Osteoblast (primary cell): ENCODE measurements around the gene HOXB5. TPM values are rescaled to one million over a fixed set of nuclear protein-coding genes. Genes with fewer than 3 reads are reported as not detected.

Experiments
- DNase-seq: peaks from one replicate; pipeline ENCODE4 v3.0.0; 2011; ENCODE audit warnings: low spot score, mixed read lengths; ENCODE audit not compliant: insufficient read length; ENCODE audit errors: missing footprints
- H2AFZ ChIP-seq: 2 replicates; pipeline ENCODE4 v1.6.0; 2011; ENCODE audit warnings: mild to moderate bottlenecking, low read length
- H3K27ac ChIP-seq: 2 replicates; pipeline ENCODE4 v1.5.1; 2011; ENCODE audit warnings: mild to moderate bottlenecking, low read depth, low read length, moderate library complexity
- H3K27me3 ChIP-seq: 2 replicates; pipeline ENCODE4 v1.6.0; 2012; ENCODE audit warnings: mild to moderate bottlenecking, control low read depth, inconsistent platforms, low read length, moderate library complexity; ENCODE audit not compliant: insufficient read depth
- H3K36me3 ChIP-seq: 2 replicates; pipeline ENCODE4 v1.5.1; 2011; ENCODE audit warnings: mild to moderate bottlenecking, low read length, control low read depth, moderate library complexity; ENCODE audit not compliant: insufficient read depth
- H3K4me1 ChIP-seq: 2 replicates; pipeline ENCODE4 v1.5.1; 2011; ENCODE audit warnings: mild to moderate bottlenecking, low read length, control low read depth, moderate library complexity; ENCODE audit not compliant: insufficient read depth
- H3K4me2 ChIP-seq: 2 replicates; pipeline ENCODE4 v1.6.0; 2011; ENCODE audit warnings: mild to moderate bottlenecking, low read length; ENCODE audit not compliant: insufficient read depth
- H3K4me3 ChIP-seq: fragments of 200-600 bp; sonication (generic); 3 replicates; pipeline ENCODE4 v1.5.1; 2012; ENCODE audit warnings: mild to moderate bottlenecking, low read length, inconsistent platforms; ENCODE audit not compliant: insufficient read depth
- H3K79me2 ChIP-seq: 2 replicates; pipeline ENCODE4 v1.6.0; 2012; ENCODE audit warnings: mild to moderate bottlenecking, low read length, control low read depth, inconsistent platforms; ENCODE audit not compliant: insufficient read depth
- H3K9me3 ChIP-seq: 2 replicates; pipeline ENCODE4 v1.5.1; 2011; ENCODE audit warnings: low read depth, low read length, control low read depth
- H4K20me1 ChIP-seq: 2 replicates; pipeline ENCODE4 v1.6.0; 2012; ENCODE audit warnings: mild to moderate bottlenecking, low read length, control low read depth; ENCODE audit not compliant: insufficient read depth
- CTCF ChIP-seq: IDR thresholded peaks from 2 replicates; pipeline ENCODE4 v1.5.1; 2011; ENCODE audit warnings: mild to moderate bottlenecking, low read depth, low read length, moderate library complexity; ENCODE audit errors: extremely low read depth
- total RNA-seq: library from RNA; depleted of rRNA; stranded (reverse); fragments of >200 nt; gene quantifications from 2 replicates; pipeline ENCODE4 v1.2.3, GENCODE V29; 2012

Gene HOXB5
- total RNA-seq, 1 donor = not detected

DNA sequence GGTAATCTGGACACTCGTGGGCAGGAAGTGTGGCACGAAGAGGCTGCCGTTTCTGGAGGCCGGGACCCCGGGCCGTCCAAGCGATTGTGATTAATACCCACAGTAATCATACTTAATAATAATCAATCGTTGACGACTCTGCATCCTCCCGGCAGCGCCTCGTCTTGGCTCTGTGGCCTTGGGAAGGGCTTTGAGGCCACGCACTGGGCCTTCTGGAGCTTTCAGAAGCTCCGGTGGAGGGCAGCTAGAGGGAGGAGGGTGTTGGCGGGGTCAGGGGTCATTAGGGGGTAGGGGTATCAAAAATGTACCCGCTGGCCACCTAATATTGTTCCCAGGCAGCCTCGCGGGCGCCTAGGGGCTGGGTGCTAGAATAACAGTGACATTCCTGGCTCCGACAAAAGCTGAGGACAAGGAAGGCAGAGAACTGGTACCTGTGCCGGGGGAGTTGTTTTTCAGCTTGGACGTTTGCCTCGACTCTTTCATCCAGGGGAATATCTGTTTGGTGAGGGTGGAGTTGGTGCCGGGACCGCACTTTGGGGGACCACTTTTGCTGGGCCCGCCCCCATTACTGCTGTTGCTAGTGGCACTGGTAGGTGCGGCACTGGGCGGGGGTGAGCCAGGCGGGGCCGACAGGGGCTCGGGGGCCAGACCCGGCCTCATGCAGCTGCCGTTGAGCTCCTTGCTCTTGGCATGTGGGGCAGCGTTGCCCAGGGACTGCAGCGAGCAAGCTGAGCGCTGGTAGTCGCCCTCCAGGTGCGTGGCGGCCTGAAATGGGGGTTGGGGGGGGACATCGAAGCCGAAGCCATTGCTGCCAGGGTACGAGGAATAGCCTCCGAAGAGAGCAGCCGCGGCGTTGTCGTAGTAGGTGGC lies 41.7 kb downstream of the HOXB5 start:
- TF ChIP-seq CTCF = no peak
- H3K79me2 ChIP-seq = no peaks in the 10 kb centered on the region
- no peak overlapping the region for H2AFZ ChIP-seq
- no peaks in the 10 kb centered on the region for H4K20me1 ChIP-seq
- no peak overlapping the region for H3K27ac ChIP-seq
- no peak overlapping the region for H3K4me3 ChIP-seq
- peaks cover 83% of the 10 kb centered on the region for H3K27me3 ChIP-seq
- no peaks in the 10 kb centered on the region for H3K9me3 ChIP-seq
- H3K4me2 ChIP-seq = no peak overlapping the region
- DNase-seq = no peak
- no peaks in the 10 kb centered on the region for H3K36me3 ChIP-seq
- H3K4me1 ChIP-seq = no peaks in the 10 kb centered on the region

DNA sequence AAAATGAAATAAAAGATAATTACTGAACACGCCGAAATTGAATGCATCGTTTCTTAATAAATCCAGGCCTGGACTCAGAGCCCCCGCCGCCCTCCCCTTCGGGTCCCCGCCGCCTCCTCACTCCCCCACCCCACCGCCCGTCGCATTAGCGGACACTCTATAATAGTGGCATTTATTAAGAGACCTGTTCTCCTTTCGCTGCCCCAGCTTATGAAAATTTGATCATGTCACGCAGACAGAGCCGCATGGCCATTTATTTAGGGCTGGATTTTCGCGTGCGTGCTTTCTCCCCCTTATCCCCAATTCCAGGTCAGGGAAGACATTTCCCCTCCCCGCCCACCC lies 42.4 kb downstream of the HOXB5 start:
- no peaks in the 10 kb centered on the region for H3K9me3 ChIP-seq
- H3K4me2 ChIP-seq = no peak overlapping the region
- no peaks in the 10 kb centered on the region for H3K79me2 ChIP-seq
- no peak for TF ChIP-seq CTCF
- H4K20me1 ChIP-seq = no peaks in the 10 kb centered on the region
- no peak overlapping the region for H2AFZ ChIP-seq
- no peak for DNase-seq
- peaks cover 84% of the 10 kb centered on the region for H3K27me3 ChIP-seq
- no peaks in the 10 kb centered on the region for H3K36me3 ChIP-seq
- H3K4me1 ChIP-seq = no peaks in the 10 kb centered on the region
- H3K27ac ChIP-seq = no peak overlapping the region
- H3K4me3 ChIP-seq = no peak overlapping the region

- H2AFZ ChIP-seq = no peak overlapping the region
- H3K4me3 ChIP-seq = no peak overlapping the region
- H4K20me1 ChIP-seq = no peaks in the 10 kb centered on the region
- no peak for TF ChIP-seq CTCF
- H3K4me1 ChIP-seq = no peaks in the 10 kb centered on the region
- no peaks in the 10 kb centered on the region for H3K36me3 ChIP-seq
- H3K27me3 ChIP-seq = peaks cover 80% of the 10 kb centered on the region
- no peaks in the 10 kb centered on the region for H3K79me2 ChIP-seq
- no peak overlapping the region for H3K4me2 ChIP-seq
- no peaks in the 10 kb centered on the region for H3K9me3 ChIP-seq
- H3K27ac ChIP-seq = no peak overlapping the region
- DNase-seq = no peak
Observed at GRCh38 chr17:48550502-48551213, 42.9 kb downstream of the HOXB5 start.

DNA sequence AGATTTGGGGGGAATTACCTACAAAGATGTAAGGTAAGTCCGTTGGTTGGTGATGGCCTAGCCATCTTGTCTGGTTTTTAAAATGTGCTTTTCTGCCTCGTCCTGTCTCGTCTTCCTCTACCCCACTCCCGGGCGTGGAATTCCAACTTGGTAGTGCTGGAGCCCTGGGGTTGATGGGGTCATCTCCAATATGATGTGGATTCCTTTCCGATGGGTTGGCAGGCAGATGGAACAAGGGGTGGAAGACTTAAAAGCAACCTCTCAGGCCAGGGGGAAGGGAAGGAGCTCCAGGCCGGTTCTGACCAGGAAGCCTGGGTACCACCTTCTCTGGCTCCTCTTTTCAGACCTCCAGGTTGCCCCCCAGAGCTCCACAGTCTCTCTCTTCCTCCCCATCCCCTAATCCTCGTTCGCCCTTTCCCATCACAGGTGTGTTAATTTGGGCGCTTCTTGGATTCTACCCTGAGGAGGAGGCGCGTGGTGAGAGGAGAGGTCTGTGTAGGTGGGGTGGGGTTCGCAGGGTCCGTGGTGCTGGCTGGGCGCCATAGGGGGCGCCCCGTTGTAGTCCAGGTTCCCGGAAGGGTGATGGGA lies 43.6 kb downstream of the HOXB5 start:
- Histone ChIP-seq H3K79me2 (no peaks in the 10 kb centered on the region), H2AFZ (no peak overlapping the region), H4K20me1 (no peaks in the 10 kb centered on the region), H3K27me3 (peaks cover 86% of the 10 kb centered on the region), H3K4me3 (no peak overlapping the region), H3K9me3 (no peaks in the 10 kb centered on the region), H3K4me2 (no peak overlapping the region), H3K4me1 (no peaks in the 10 kb centered on the region), H3K36me3 (no peaks in the 10 kb centered on the region), H3K27ac (no peak overlapping the region)
- no peak for TF ChIP-seq CTCF
- DNase-seq = no peak
